Stimulated activated CD8-positive, alpha-beta memory T cell treated with anti-CD3 and anti-CD28 coated beads, Interleukin-15, amount 100 ng/mL, for 4 hours (primary cell): ENCODE results near the gene SENP3.
"Not testable (repeated sequence)": the region's sequence is repeated elsewhere in the genome, so short reads cannot be mapped to it uniquely, and the experiment has no call there.

Experiments used
- DNase-seq, 2 donors: peaks; one replicate each; pipeline ENCODE4 v3.0.0-alpha.2; 2020; ENCODE audit warnings: low read depth in 2 of 2

Gene SENP3

GRCh38 chr17:7597561-7597960 lies 35.8 kb downstream of the SENP3 start:
- DNase-seq: not testable (repeated sequence)

- no peak for DNase-seq
Measured at GRCh38 chr17:7606280-7606679, 44.6 kb downstream of the SENP3 start.

- no peak for DNase-seq
Measured at GRCh38 chr17:7610641-7611040, 48.9 kb downstream of the SENP3 start.

GRCh38 chr17:7611635-7612293 lies 50.0 kb downstream of the SENP3 start:
- DNase-seq: no peak

GRCh38 chr17:7612294-7612640 lies 50.5 kb downstream of the SENP3 start:
- no peak for DNase-seq

- DNase-seq: no peak
Measured at GRCh38 chr17:7613769-7614424, 52.2 kb downstream of the SENP3 start.

- DNase-seq: peak; percentile 96 to 98
Measured at GRCh38 chr17:7614425-7615264, 52.9 kb downstream of the SENP3 start, which contains the start of gene FXR2. FXR2 (minus strand) TSS chr17:7614897; CDS start chr17:7614532, 365 bp downstream.

GRCh38 chr17:7615265-7615747 lies 53.6 kb downstream of the SENP3 start:
- no peak for DNase-seq

GRCh38 chr17:7618608-7619007 lies 56.9 kb downstream of the SENP3 start:
- DNase-seq: no peak

GRCh38 chr17:7620835-7621234 lies 59.1 kb downstream of the SENP3 start:
- no peak for DNase-seq
